WI38 (cell line): ENCODE measurements around the gene HBA2.
"Not testable (repeated sequence)": the region's sequence is repeated elsewhere in the genome, so short reads cannot be mapped to it uniquely, and the experiment has no call there.

Source experiments
- H3K4me3 ChIP-seq: 2 replicates; pipeline ENCODE4 v1.5.1; 2011; ENCODE audit warnings: low read depth, mild to moderate bottlenecking, control low read depth, low read length
- TF ChIP-seq, protein P1 (sequence below): IDR thresholded peaks from 2 replicates; pipeline ENCODE4 v1.5.1; 2012; ENCODE audit warnings: low read depth, mild to moderate bottlenecking, control low read depth, low read length

Gene HBA2

DNA sequence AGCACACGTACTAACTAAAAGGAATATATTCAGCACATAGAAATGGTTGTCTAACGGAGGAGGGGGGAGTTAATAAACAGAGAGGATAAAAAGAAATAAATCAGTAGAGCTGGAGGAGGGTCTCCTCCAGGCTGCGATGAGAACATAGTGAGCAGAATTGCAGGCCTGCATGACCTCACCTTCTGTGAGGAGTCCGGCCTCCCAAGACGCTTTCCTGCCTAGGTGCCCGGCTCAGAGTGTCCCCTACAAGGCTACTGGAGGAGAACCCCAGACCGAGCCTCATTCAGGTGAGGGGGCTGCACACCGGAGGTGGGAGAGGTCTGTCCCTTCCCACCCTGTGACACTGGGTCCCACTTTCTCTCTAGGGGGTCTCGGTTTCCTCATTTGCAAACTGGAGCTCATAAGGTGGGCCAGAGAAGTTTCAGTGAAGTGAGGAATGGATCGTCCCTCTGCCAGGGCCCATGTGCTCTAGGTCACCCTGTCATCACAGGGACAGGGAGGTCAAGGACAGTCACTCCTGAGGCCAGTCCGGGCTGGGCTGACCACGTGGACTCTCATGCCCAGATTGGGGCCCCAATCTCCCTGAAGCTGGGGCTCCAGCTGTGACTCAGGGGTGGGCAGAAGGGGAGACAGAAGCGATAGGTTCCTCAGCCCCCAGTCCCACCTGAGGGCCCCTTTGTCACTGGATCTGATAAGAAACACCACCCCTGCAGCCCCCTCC, 10.2 kb upstream of the HBA2 start:
- TF ChIP-seq, protein P1, sequence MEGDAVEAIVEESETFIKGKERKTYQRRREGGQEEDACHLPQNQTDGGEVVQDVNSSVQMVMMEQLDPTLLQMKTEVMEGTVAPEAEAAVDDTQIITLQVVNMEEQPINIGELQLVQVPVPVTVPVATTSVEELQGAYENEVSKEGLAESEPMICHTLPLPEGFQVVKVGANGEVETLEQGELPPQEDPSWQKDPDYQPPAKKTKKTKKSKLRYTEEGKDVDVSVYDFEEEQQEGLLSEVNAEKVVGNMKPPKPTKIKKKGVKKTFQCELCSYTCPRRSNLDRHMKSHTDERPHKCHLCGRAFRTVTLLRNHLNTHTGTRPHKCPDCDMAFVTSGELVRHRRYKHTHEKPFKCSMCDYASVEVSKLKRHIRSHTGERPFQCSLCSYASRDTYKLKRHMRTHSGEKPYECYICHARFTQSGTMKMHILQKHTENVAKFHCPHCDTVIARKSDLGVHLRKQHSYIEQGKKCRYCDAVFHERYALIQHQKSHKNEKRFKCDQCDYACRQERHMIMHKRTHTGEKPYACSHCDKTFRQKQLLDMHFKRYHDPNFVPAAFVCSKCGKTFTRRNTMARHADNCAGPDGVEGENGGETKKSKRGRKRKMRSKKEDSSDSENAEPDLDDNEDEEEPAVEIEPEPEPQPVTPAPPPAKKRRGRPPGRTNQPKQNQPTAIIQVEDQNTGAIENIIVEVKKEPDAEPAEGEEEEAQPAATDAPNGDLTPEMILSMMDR: no peak
- H3K4me3 ChIP-seq: no peak overlapping the region

DNA sequence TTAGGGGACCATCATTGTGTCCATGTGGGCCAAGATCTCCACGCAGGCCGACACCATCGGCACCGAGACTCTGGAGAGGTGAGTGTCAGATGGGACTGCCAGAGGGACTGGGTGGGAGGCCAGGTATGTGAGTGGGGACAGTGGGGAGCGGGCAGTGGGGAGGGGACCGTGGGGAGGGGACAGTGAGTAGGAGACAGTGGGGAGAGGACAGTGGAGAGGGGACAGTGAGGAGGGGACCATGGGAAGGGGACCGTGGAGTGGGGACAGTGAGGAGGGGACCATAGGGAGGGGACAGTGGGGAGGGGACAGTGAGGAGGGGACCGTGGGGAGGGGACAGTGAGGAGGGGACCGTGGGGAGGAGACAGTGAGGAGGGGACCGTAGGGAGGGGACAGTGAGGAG, 9.5 kb upstream of the HBA2 start:
- H3K4me3 ChIP-seq: not testable (repeated sequence)

- not testable (repeated sequence) for H3K4me3 ChIP-seq
These were observed 9.0 kb upstream of the HBA2 start for GRCh38 chr16:163696-164095.

DNA sequence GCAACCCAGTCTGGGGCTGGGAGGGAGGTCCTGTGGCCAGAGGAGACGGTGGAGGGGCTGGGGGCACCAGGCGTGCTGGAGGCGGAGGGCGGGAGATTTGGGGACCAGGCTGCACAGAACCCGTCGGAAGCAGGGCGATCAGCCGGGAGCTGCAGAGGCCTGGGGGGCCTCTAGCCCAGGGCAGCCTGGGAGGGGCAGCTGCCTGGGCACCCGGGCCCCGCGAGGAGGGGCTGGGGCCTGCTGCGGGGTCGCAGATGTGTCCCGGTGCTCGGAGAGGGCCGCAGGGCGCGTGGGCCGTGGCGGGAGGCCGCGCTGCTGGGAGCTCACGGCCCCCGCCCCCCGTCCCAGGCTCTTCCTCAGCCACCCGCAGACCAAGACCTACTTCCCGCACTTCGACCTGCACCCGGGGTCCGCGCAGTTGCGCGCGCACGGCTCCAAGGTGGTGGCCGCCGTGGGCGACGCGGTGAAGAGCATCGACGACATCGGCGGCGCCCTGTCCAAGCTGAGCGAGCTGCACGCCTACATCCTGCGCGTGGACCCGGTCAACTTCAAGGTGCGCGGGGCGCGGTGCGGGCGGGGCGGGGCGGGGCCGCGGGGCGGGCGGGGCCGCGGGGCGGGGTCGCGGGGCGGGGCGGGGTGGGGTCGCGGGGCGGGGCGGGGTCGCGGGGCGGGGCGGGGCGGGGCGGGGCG, 8.4 kb upstream of the HBA2 start:
- H3K4me3 ChIP-seq: not testable (repeated sequence)

- no peak overlapping the region for H3K4me3 ChIP-seq
- TF ChIP-seq, protein P1: no peak
These were observed 7.7 kb upstream of the HBA2 start for GRCh38 chr16:164827-165538.

- H3K4me3 ChIP-seq: no peak within 1 kb of the TSS
- TF ChIP-seq, protein P1: no peak
These were observed 6.9 kb upstream of the HBA2 start, which contains the start of gene HBM for GRCh38 chr16:165539-166374. Gene HBM, plus strand, starts transcription at chr16:165978. Its CDS starts 20 bp downstream, at chr16:165998.

- TF ChIP-seq, protein P1: no peak
- no peak overlapping the region for H3K4me3 ChIP-seq
These were observed 6.1 kb upstream of the HBA2 start for GRCh38 chr16:166375-167121.

- no peak overlapping the region for H3K4me3 ChIP-seq
- TF ChIP-seq, protein P1: no peak
These were observed 5.5 kb upstream of the HBA2 start for GRCh38 chr16:167122-167690.
